Transverse colon (tissue), 4 donors: Measurements from ENCODE around the gene SPIRE2. TPM values are rescaled to one million over a fixed set of nuclear protein-coding genes. Genes with fewer than 3 reads are reported as not detected.

ENCODE experiments used
- DNase-seq: peaks from one replicate; pipeline ENCODE4 v3.0.0-alpha.2; 2019
- H3K27ac ChIP-seq, 4 donors: fragments of 200-600 bp; sonication (generic); 2 replicates each; pipeline ENCODE4 v1.5.1; 2016 to 2018; ENCODE audit warnings: inconsistent platforms in 4 of 4
- H3K27me3 ChIP-seq: fragments of 200-600 bp; sonication (generic); 2 replicates; pipeline ENCODE4 v1.5.1; 2017; ENCODE audit warnings: inconsistent platforms
- H3K36me3 ChIP-seq, 4 donors: fragments of 200-600 bp; sonication (generic); 2 replicates each; pipeline ENCODE4 v1.5.1; 2017 to 2019; ENCODE audit warnings: inconsistent platforms in 4 of 4
- H3K4me1 ChIP-seq, 4 donors: fragments of 200-600 bp; sonication (generic); 2 replicates each; pipeline ENCODE4 v1.5.1; 2017 to 2020; ENCODE audit warnings: inconsistent platforms in 4 of 4
- H3K4me3 ChIP-seq, 4 donors: fragments of 200-600 bp; sonication (generic); 1 replicate in 1 of 4; 2 replicates in 3 of 4; pipeline versions ENCODE4 v1.5.1 to v1.6.1; 2017 to 2019; ENCODE audit warnings: inconsistent platforms in 4 of 4
- H3K9me3 ChIP-seq, 2 donors: fragments of 200-600 bp; sonication (generic); 2 replicates each; pipeline ENCODE4 v1.5.1; 2017 to 2019; ENCODE audit warnings: inconsistent platforms in 2 of 2
- EP300 ChIP-seq: sonication (generic); formaldehyde crosslinking; IDR thresholded peaks from one replicate; pipeline ENCODE4 v1.6.1; 2017; ENCODE audit warnings: antibody characterized with exemption, low read depth
- POLR2A ChIP-seq: fragments of 450-650 bp; IDR thresholded peaks from one replicate; pipeline ENCODE4 v1.6.1; 2016; ENCODE audit warnings: antibody characterized with exemption, mild to moderate bottlenecking, moderate library complexity
- POLR2AphosphoS5 ChIP-seq, 3 donors: sonication (generic); formaldehyde crosslinking; IDR thresholded peaks; one replicate each; pipeline ENCODE4 v1.6.1; 2016; ENCODE audit warnings: antibody characterized with exemption in 3 of 3
- WGBS, 2 donors: methylation state at CpG; one replicate each; pipeline ENCODE4 v1.1.5; 2018; ENCODE audit warnings: low coverage in 1 of 2; 5-methylcytosine and 5-hydroxymethylcytosine counted together
- in situ Hi-C, 4 donors: fragments of 200-750 bp; cut with MboI; loops; one replicate each; pipeline versions ENCODE4 v1.15.0 to v1.15.1; 2017; ENCODE audit warnings: low sequenced_read_pairs in 3 of 4, low pct_ligation_motif_present in 1 of 4, low pct_unique_long_range_greater_than_20kb in 1 of 4
- intact Hi-C: fragments of 100-400 bp; cut with DNase I; formaldehyde crosslinking; loops from one replicate; pipeline ENCODE4 v1.15.1; 2023; ENCODE audit warnings: low total_unique reads
- total RNA-seq, 4 donors: library from RNA; depleted of rRNA; stranded (reverse); fragments of >200 nt; gene quantifications; one replicate each; pipeline ENCODE4 v1.1.0, GENCODE V29; 2016
- TF ChIP-seq, protein P1 (sequence below), 5 experiments: fragments of 200-600 bp in 3 of 5; fragments of 450-650 bp in 2 of 5; sonication (generic) in 3 of 5; IDR thresholded peaks; 1 replicate in 2 of 5; 2 replicates in 3 of 5; pipeline ENCODE4 v1.5.1; 2016 to 2017; ENCODE audit warnings: antibody characterized with exemption in 5 of 5, inconsistent platforms in 3 of 5, mild to moderate bottlenecking in 2 of 5, moderate library complexity in 1 of 5

SPIRE2 gene
- total RNA-seq, 4 donors from 2014 or later = 79.6 to 190 (median 131) TPM

- Histone ChIP-seq H3K4me1 (no peaks in the 10 kb centered on the region), H3K27me3 (no peaks in the 10 kb centered on the region), H3K27ac (no peak overlapping the region), H3K4me3 (no peak overlapping the region), H3K9me3 (no peaks in the 10 kb centered on the region), H3K36me3 (peaks cover 0 to 56% (median 25%) of the 10 kb centered on the region in 4 donors)
- no peak for DNase-seq
- intact Hi-C loops (no loop called here), in situ Hi-C loops (no loop called here)
- 96 to 98% methylated on average over 4 to 11 of the region's 11 CpGs for WGBS, 2 donors
- TF ChIP-seq POLR2A = no peak
- TF ChIP-seq POLR2AphosphoS5 (IDR thresholded peaks at IDR 0.05) = no peak
- TF ChIP-seq, protein P1, sequence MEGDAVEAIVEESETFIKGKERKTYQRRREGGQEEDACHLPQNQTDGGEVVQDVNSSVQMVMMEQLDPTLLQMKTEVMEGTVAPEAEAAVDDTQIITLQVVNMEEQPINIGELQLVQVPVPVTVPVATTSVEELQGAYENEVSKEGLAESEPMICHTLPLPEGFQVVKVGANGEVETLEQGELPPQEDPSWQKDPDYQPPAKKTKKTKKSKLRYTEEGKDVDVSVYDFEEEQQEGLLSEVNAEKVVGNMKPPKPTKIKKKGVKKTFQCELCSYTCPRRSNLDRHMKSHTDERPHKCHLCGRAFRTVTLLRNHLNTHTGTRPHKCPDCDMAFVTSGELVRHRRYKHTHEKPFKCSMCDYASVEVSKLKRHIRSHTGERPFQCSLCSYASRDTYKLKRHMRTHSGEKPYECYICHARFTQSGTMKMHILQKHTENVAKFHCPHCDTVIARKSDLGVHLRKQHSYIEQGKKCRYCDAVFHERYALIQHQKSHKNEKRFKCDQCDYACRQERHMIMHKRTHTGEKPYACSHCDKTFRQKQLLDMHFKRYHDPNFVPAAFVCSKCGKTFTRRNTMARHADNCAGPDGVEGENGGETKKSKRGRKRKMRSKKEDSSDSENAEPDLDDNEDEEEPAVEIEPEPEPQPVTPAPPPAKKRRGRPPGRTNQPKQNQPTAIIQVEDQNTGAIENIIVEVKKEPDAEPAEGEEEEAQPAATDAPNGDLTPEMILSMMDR (IDR thresholded peaks at IDR 0.05) = no peak
- no peak for TF ChIP-seq EP300
Measured at GRCh38 chr16:89897204-89897603, 68.9 kb downstream of the SPIRE2 start.

DNA sequence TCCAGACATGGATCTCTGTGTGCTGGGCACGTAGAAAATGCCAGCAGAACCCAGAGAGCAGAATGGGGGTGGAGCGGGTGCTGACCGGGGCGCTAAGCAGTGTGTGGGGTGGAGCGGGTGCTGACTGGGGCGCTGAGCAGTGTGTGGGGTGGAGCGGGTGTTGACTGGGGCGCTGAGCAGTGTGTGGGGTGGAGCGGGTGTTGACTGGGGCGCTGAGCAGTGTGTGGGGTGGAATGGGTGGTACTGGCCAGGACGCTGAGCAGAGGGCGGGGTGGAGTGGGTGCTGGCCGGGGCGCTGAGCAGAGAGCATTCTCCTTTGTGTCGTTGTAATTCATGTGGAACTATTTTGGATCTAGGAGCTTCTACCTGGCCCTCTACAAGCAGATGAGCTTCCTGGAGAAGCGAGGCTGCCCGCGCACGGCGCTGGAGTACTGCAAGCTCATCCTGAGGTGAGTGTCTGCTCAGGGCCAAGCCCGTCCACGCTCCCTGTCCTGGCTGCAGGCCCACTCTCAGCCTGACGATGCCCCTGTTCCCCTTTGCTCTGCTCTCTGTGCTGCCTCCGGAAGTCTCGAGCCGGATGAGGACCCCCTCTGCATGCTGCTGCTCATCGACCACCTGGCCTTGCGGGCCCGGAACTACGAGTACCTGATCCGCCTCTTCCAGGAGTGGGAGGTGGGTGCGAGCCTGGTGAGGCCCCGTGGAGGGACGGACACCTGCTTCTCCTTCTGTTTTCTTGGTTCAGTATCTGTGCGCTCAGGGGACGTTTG, 70.1 kb downstream of the SPIRE2 start:
- Histone ChIP-seq H3K9me3 (no peaks in the 10 kb centered on the region), H3K36me3 (peaks cover 0 to 46% (median 21%) of the 10 kb centered on the region in 4 donors), H3K4me1 (no peaks in the 10 kb centered on the region), H3K27me3 (no peaks in the 10 kb centered on the region), H3K4me3 (no peak overlapping the region), H3K27ac (no peak overlapping the region)
- 71 to 89% methylated on average over 12 to 36 of the region's 36 CpGs for WGBS, 2 donors
- TF ChIP-seq, protein P1 (IDR thresholded peaks at IDR 0.05) = no peak
- no peak for TF ChIP-seq POLR2AphosphoS5 (IDR thresholded peaks at IDR 0.05)
- TF ChIP-seq EP300 = no peak
- DNase-seq = no peak
- in situ Hi-C loops (no loop called here), intact Hi-C loops (no loop called here)

GRCh38 chr16:89899879-89900481, 71.7 kb downstream of the SPIRE2 start:
- H3K4me1 ChIP-seq = no peaks in the 10 kb centered on the region
- H3K4me3 ChIP-seq = no peak overlapping the region
- H3K36me3 ChIP-seq = peaks cover 0 to 53% (median 26%) of the 10 kb centered on the region in 4 donors
- no peak for TF ChIP-seq POLR2AphosphoS5 (IDR thresholded peaks at IDR 0.05)
- TF ChIP-seq, protein P1 (IDR thresholded peaks at IDR 0.05) = no peak
- TF ChIP-seq EP300 = no peak
- TF ChIP-seq POLR2A = no peak
- no peak overlapping the region for H3K27ac ChIP-seq
- no peak for DNase-seq
- in situ Hi-C loops = no loop called here
- H3K27me3 ChIP-seq = no peaks in the 10 kb centered on the region
- 88 to 91% methylated on average over 6 to 20 of the region's 20 CpGs for WGBS, 2 donors
- intact Hi-C loops = no loop called here
- H3K9me3 ChIP-seq = no peaks in the 10 kb centered on the region

- intact Hi-C loops = no loop called here
- Histone ChIP-seq H3K27ac (no peak overlapping the region), H3K4me3 (no peak overlapping the region), H3K9me3 (no peaks in the 10 kb centered on the region), H3K36me3 (peaks cover 0 to 60% (median 25%) of the 10 kb centered on the region in 4 donors), H3K4me1 (no peaks in the 10 kb centered on the region), H3K27me3 (no peaks in the 10 kb centered on the region)
- WGBS, 2 donors = 91% methylated on average over 13 of the region's 17 CpGs; no CpG with 5 or more reads in 1 of the 2 donors
- TF ChIP-seq POLR2AphosphoS5 (IDR thresholded peaks at IDR 0.05) (no peak), POLR2A (no peak)
- TF ChIP-seq, protein P1 (IDR thresholded peaks at IDR 0.05) = no peak
- no peak for DNase-seq
- in situ Hi-C loops = no loop called here
Measured at GRCh38 chr16:89900885-89901284, 72.6 kb downstream of the SPIRE2 start.
